Naive B cell (primary cell): ENCODE measurements around the gene SPC24. TPM values are rescaled to one million over a fixed set of nuclear protein-coding genes. Genes with fewer than 3 reads are reported as not detected.

Source experiments
- ATAC-seq, 2 donors: fragments of 150-1000 bp; cut with Tn5 transposase; 2 replicates each; pipeline ENCODE4 v1.10.0; 2021; ENCODE audit warnings: low read depth in 2 of 2, mild to moderate bottlenecking in 2 of 2, moderate library complexity in 2 of 2
- DNase-seq: peaks from one replicate; pipeline ENCODE4 v3.0.0; 2022
- H3K27ac Mint-ChIP-seq, 6 donors: one replicate each; pipeline ENCODE4 v1.8.0; 2020 to 2022; ENCODE audit warnings: mild to moderate bottlenecking in 6 of 6, mixed read lengths in 6 of 6, moderate library complexity in 5 of 6, inconsistent platforms in 2 of 6
- H3K27me3 Mint-ChIP-seq, 3 donors: one replicate each; pipeline ENCODE4 v1.8.0; 2021 to 2022; ENCODE audit warnings: mixed read lengths in 3 of 3, mild to moderate bottlenecking in 1 of 3
- H3K36me3 Mint-ChIP-seq, 2 donors: one replicate each; pipeline ENCODE4 v1.8.0; 2020 to 2022; ENCODE audit warnings: mixed read lengths in 2 of 2, inconsistent platforms in 1 of 2, mild to moderate bottlenecking in 1 of 2
- H3K4me1 Mint-ChIP-seq, 3 donors: one replicate each; pipeline ENCODE4 v1.8.0; 2020 to 2022; ENCODE audit warnings: mixed read lengths in 3 of 3, inconsistent platforms in 1 of 3, mild to moderate bottlenecking in 1 of 3, moderate library complexity in 1 of 3
- H3K4me3 Mint-ChIP-seq, 8 donors: one replicate each; pipeline ENCODE4 v1.8.0; 2020 to 2022; ENCODE audit warnings: mild to moderate bottlenecking in 8 of 8, mixed read lengths in 8 of 8, moderate library complexity in 8 of 8, inconsistent platforms in 2 of 8
- H3K9me3 Mint-ChIP-seq, 7 donors: one replicate each; pipeline ENCODE4 v1.8.0; 2020 to 2022; ENCODE audit warnings: mixed read lengths in 7 of 7, mild to moderate bottlenecking in 5 of 7, inconsistent platforms in 2 of 7, moderate library complexity in 1 of 7
- polyA plus RNA-seq, 6 donors: library from polyadenylated mRNA; unstranded; fragments of 300-500 nt; fragmentation: Illumina TruSeq; gene quantifications; one replicate each; pipeline ENCODE4 v1.2.3, GENCODE V29; 2021; ENCODE audit warnings: low read depth in 6 of 6

SPC24 gene
- polyA plus RNA-seq, 6 donors from 2014 or later = not detected

DNA sequence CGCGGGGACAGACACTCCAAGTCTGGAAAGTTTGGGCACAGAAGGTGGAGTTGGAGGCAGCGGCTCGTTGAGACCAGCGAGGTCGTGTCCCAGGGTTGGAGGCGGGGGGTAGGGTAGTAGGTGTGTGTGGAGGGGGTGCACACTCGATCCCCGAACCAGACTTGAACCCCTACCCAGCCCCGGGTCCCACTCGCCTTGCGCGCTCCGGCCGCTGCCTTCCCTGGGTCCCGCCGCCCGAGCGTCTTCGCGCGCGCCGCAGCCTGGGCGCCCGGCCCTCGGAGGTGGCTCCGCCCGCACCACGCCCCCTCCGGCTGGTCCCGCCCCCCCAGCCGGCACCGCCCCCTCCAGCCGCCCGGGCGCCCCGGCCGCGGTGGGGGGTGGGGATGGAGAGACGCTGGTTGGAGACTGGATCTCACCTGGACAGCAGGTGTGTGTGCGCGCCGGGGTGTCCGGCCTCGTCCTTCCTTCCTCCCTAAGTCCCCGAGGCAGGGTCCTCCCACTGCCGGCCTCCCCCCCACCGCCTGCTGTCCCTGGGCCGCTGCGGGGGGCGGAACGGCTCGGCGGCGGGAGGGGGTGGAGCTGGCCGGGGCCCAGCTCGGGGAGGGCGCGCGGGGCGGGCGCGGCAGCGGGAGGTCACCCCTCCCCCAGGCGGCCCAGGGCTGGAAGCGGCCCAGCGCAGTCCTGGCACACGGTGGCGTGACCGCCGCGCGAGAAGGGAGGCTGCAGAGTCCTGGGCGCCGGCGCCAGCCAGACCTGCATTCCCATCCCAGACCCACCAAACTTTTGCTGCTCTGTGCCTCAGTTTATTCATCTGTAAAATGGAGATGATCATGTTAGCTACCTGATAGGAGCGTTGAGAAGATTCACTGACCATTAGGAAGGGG lies 42.0 kb upstream of the SPC24 start, which contains the start of gene KANK2:
Gene KANK2, minus strand, starts transcription at position 255 of the 884 bp plus-strand sequence. CDS start 3,034 bp downstream, outside the sequence.
- Mint-ChIP-seq H3K36me3 (no peaks in the 10 kb centered on the region), H3K4me3 (peak within 1 kb of the TSS; percentile 71 to 88 (median 86)), H3K9me3 (no peaks in the 10 kb centered on the region), H3K27ac (peak within 1 kb of the TSS in 3 of 6 donors; percentile 27 to 86 (median 36)), H3K27me3 (peaks cover 6 to 30% (median 19%) of the 10 kb centered on the region in 3 donors), H3K4me1 (peaks cover 14 to 17% (median 16%) of the 10 kb centered on the region in 3 donors)
- ATAC-seq (peak; percentile 91), DNase-seq (peak; percentile 71)

DNA sequence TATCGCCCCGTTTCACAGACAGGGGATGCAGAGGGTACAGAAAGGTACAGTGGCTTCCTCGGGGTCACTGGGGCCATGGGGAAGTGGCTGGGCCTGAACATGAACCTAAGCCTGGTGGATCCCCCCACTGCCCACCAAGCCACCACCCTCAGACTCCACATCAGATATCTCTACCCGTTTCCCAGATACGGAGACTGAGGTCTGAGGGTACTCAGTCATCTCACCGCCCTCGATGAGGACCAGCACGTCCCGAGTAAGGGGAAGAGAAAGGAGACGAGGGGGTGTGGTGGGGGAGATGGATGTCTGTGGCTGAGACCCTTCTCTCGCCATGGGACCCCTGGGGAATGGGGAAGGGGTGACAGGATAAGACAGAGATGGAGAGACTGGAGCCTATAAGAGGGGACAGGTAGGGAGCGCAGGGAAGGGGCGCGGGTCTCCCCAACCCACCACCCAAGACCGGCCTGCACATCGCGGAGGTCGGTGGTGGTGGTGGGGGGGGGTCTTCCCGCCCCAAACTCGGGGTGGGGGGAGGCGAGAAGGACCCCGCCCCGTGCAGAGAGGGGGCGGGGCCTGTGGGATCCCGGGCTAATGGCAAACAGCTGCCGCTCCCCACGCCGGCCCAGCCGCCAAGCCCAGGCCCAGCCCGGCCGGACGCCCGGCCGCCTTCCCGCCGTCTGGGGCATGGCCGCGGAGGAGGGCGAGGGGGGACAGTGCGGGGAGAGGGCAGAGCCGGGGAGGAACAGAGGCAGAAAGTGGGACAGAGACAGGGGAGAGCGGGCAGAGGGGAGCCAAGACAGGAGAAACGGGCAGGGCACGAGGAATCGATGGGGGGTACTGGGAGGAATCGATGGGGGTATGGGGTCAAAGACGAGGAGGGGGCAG lies 41.1 kb upstream of the SPC24 start:
- peak overlapping the region; percentile 45 to 88 (median 79) for H3K4me3 Mint-ChIP-seq
- peak in 1 of 2 donors; percentile 5 for ATAC-seq

DNA sequence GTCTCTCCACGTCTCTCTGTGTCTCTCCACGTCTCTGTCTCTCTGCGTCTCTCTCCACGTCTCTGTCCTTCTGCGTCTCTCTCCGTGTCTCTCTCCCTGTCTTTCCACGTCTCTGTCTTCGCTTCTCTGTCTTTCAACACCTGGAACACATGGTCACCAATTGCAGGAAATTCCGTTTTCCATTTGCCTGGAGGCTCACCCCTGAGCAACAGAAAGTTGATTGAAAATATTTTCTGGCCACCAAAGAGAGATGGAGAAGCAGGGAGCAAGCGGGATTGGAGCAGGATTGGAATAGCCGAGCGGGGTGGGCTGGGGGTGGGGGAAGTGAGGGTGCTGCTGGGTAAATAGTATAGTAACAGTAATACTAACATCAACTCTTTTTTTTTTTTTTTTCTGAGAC lies 40.1 kb upstream of the SPC24 start:
- Mint-ChIP-seq H3K36me3 (no peaks in the 10 kb centered on the region), H3K27ac (peak overlapping the region in 2 of 6 donors; percentile 1 to 86), H3K27me3 (peaks cover 4 to 30% (median 18%) of the 10 kb centered on the region in 3 donors), H3K9me3 (no peaks in the 10 kb centered on the region), H3K4me3 (peak overlapping the region in 4 of 8 donors; percentile 45 to 88 (median 77)), H3K4me1 (peaks cover 14 to 25% (median 19%) of the 10 kb centered on the region in 3 donors)
- ATAC-seq (no peak), DNase-seq (no peak)

More for the DNA sequence above, 41.1 kb upstream of the SPC24 start:
- H3K27me3 Mint-ChIP-seq = peaks cover 4 to 30% (median 18%) of the 10 kb centered on the region in 3 donors
- H3K4me1 Mint-ChIP-seq = peaks cover 14 to 24% (median 19%) of the 10 kb centered on the region in 3 donors
- H3K9me3 Mint-ChIP-seq = no peaks in the 10 kb centered on the region
- DNase-seq = no peak
- H3K27ac Mint-ChIP-seq = peak overlapping the region in 3 of 6 donors; percentile 27 to 86 (median 36)
- no peaks in the 10 kb centered on the region for H3K36me3 Mint-ChIP-seq

GRCh38 chr19:11194656-11195558 lies 39.3 kb upstream of the SPC24 start:
- Mint-ChIP-seq H3K27ac (peak overlapping the region in 1 of 6 donors; percentile 1), H3K4me3 (peak overlapping the region in 1 of 8 donors; percentile 71), H3K27me3 (peaks cover 4 to 26% (median 18%) of the 10 kb centered on the region in 3 donors), H3K9me3 (no peaks in the 10 kb centered on the region), H3K36me3 (no peaks in the 10 kb centered on the region), H3K4me1 (peaks cover 14 to 25% (median 19%) of the 10 kb centered on the region in 3 donors)
- ATAC-seq (no peak), DNase-seq (no peak)

DNA sequence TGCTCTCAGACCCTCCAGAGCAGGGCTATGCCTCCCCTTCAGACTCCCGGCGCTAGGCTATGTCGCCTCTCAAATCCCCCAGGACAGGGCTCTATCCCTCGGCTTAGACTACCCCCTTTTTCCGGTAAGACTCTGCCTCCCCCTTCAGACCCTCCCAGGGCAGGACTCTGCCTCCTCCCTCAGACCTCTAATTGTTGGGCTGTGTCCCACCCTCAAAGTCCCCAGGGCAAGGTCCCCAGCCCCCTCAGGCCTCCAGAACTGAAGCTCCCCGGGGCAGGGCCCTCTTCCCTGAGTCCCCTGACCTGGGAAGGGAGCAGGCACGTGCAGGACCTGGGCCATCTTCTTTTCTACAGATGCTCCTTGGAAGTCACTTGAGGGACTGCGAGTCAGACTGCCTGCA lies 38.6 kb upstream of the SPC24 start:
- Mint-ChIP-seq H3K27me3 (peaks cover 4 to 26% (median 18%) of the 10 kb centered on the region in 3 donors), H3K27ac (peak overlapping the region in 1 of 6 donors; percentile 56), H3K9me3 (no peaks in the 10 kb centered on the region), H3K4me3 (peak overlapping the region in 1 of 8 donors; percentile 25), H3K4me1 (peaks cover 14 to 25% (median 19%) of the 10 kb centered on the region in 3 donors), H3K36me3 (no peaks in the 10 kb centered on the region)
- DNase-seq (no peak), ATAC-seq (no peak)

GRCh38 chr19:11192957-11193939 lies 37.7 kb upstream of the SPC24 start:
- Mint-ChIP-seq H3K27ac (peak overlapping the region in 1 of 6 donors; percentile 38), H3K36me3 (no peaks in the 10 kb centered on the region), H3K9me3 (no peaks in the 10 kb centered on the region), H3K27me3 (peaks cover 4 to 20% (median 18%) of the 10 kb centered on the region in 3 donors), H3K4me3 (no peak overlapping the region), H3K4me1 (peaks cover 14 to 25% (median 19%) of the 10 kb centered on the region in 3 donors)
- DNase-seq (no peak), ATAC-seq (no peak)

- Mint-ChIP-seq H3K4me1 (peaks cover 14 to 20% (median 16%) of the 10 kb centered on the region in 3 donors), H3K27me3 (peaks cover 4 to 18% (median 18%) of the 10 kb centered on the region in 3 donors), H3K9me3 (no peaks in the 10 kb centered on the region), H3K36me3 (no peaks in the 10 kb centered on the region), H3K27ac (peak overlapping the region in 4 of 6 donors; percentile 54 to 92 (median 84)), H3K4me3 (peak overlapping the region in 1 of 8 donors; percentile 51)
- DNase-seq = peak; percentile 46
- peak; percentile 62 to 84 for ATAC-seq
Measured at GRCh38 chr19:11191934-11192333, 36.4 kb upstream of the SPC24 start.

DNA sequence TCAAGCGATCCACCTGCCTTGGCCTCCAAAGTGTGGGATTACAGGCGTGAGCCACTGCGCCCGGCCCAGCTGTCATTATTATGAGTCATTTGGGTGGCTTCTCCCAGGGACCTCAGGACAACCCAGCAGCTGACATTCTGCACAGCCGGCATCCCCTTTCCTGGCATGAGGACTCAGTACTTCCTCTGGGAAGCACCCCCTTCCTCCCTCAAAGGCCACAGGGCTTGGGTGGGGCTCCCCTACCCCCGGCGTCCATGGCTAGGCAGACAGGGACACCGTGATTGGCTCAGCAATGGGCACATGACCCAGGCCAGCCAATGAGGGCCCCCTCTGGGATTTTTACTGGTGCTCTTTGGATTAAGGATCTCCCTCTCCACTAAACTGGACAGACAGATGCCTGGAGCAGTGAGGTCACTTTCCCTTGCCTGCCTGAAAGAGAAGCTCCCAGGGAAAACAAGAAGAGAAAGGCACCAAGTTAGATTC lies 35.7 kb upstream of the SPC24 start:
- peak overlapping the region in 1 of 6 donors; percentile 81 for H3K27ac Mint-ChIP-seq
- peaks cover 4 to 12% (median 12%) of the 10 kb centered on the region in 3 donors for H3K27me3 Mint-ChIP-seq
- H3K4me3 Mint-ChIP-seq = no peak overlapping the region
- peaks cover 8 to 16% (median 14%) of the 10 kb centered on the region in 3 donors for H3K4me1 Mint-ChIP-seq
- H3K36me3 Mint-ChIP-seq = no peaks in the 10 kb centered on the region
- DNase-seq (no peak), ATAC-seq (no peak)
- H3K9me3 Mint-ChIP-seq = no peaks in the 10 kb centered on the region

GRCh38 chr19:11190501-11190900 lies 34.9 kb upstream of the SPC24 start:
- Mint-ChIP-seq H3K27me3 (peaks cover 2 to 4% (median 4%) of the 10 kb centered on the region in 3 donors), H3K27ac (no peak overlapping the region), H3K36me3 (no peaks in the 10 kb centered on the region), H3K4me3 (no peak overlapping the region), H3K4me1 (peaks cover 3 to 11% (median 8%) of the 10 kb centered on the region in 3 donors), H3K9me3 (no peaks in the 10 kb centered on the region)
- ATAC-seq = no peak
- no peak for DNase-seq

DNA sequence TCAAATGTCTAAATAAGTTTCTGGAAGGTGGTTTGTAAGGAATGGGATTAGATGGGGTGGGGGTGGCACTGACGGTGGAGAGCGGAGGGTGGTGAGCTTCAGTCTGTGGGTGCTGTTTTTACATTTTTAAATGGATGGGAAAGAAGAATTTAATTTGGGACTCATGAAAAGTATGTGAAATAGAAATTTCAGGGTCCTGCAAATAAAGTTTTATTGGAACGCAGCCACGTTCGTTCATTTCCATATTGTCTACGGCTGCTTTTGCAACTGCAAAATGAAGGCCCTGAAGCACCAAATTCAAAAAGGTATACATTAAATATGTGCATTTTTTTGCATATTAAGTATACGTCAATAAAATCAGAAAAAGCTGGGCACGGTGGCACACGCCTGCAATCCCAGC lies 31.9 kb upstream of the SPC24 start:
- H3K27me3 Mint-ChIP-seq = peaks cover 0 to 8% (median 3%) of the 10 kb centered on the region in 3 donors

GRCh38 chr19:11182994-11183393 lies 27.4 kb upstream of the SPC24 start:
- DNase-seq (no peak), ATAC-seq (no peak)
- Mint-ChIP-seq H3K4me3 (no peak overlapping the region), H3K27me3 (peaks cover 6 to 11% (median 10%) of the 10 kb centered on the region in 3 donors), H3K36me3 (no peaks in the 10 kb centered on the region), H3K9me3 (peaks cover 0 to 3% (median 0%) of the 10 kb centered on the region in 7 donors), H3K4me1 (peaks cover 12 to 22% (median 20%) of the 10 kb centered on the region in 3 donors), H3K27ac (no peak overlapping the region)

More for the DNA sequence above, 31.9 kb upstream of the SPC24 start:
- Mint-ChIP-seq H3K36me3 (no peaks in the 10 kb centered on the region), H3K27ac (peak overlapping the region in 1 of 6 donors; percentile 34), H3K4me3 (peak overlapping the region in 1 of 8 donors; percentile 51), H3K9me3 (peaks cover 0 to 3% (median 0%) of the 10 kb centered on the region in 7 donors), H3K4me1 (peaks cover 0 to 11% (median 8%) of the 10 kb centered on the region in 3 donors)
- DNase-seq (no peak), ATAC-seq (no peak)
